ENCODE measurements around the gene PABPC1L. TPM values are rescaled to one million over a fixed set of nuclear protein-coding genes. Genes with fewer than 3 reads are reported as not detected.

The PABPC1L gene
- polyA plus RNA-seq, 1 donor (not counting 4 experiments of a cell fraction or from before 2014, with no cell fraction given): 31.4 TPM

GRCh38 chr20:44961870-44962267, 52.0 kb downstream of the PABPC1L start:
- Histone ChIP-seq H3K9ac (ENCODE audit: control insufficient read depth, extremely low read depth, insufficient read depth, low read length) (no peak overlapping the region), H3K9me3 (ENCODE audit: control insufficient read depth, low read depth, low read length) (no peaks in the 10 kb centered on the region), H3K9me1 (ENCODE audit: control insufficient read depth, extremely low read depth, insufficient read depth, low read length) (peaks cover 5% of the 10 kb centered on the region), H3K4me1 (ENCODE audit: control insufficient read depth, extremely low read depth, insufficient read depth, low read length) (peaks cover 30% of the 10 kb centered on the region), H3K79me2 (ENCODE audit: control insufficient read depth, insufficient read depth, low read length) (peaks cover 39% of the 10 kb centered on the region), H2AFZ (ENCODE audit: control insufficient read depth, low read length) (peak overlapping the region; percentile 71), H3K27me3 (ENCODE audit: control insufficient read depth, extremely low read depth, insufficient read depth, low read length) (no peaks in the 10 kb centered on the region), H4K20me1 (ENCODE audit: control insufficient read depth, extremely low read depth, insufficient read depth, low read length) (peaks cover 4% of the 10 kb centered on the region), H3K27ac (ENCODE audit: control insufficient read depth, insufficient read depth, low read length) (peak overlapping the region; percentile 24), H3K4me3 (ENCODE audit: control insufficient read depth in 2 of 3, extremely low read depth in 1 of 3, insufficient read depth in 2 of 3, low read depth in 1 of 3, low read length in 3 of 3) (no peak overlapping the region), H3K4me2 (ENCODE audit: control insufficient read depth, extremely low read depth, insufficient read depth, low read depth, low read length) (no peak overlapping the region), H3K36me3 (ENCODE audit: control insufficient read depth in 2 of 2, extremely low read depth in 1 of 2, insufficient read depth in 2 of 2, low read length in 2 of 2) (peaks cover 1 to 7% of the 10 kb centered on the region in 2 experiments)
- no peak for DNase-seq (ENCODE audit: low read depth, low spot score)
- TF ChIP-seq, protein P1, sequence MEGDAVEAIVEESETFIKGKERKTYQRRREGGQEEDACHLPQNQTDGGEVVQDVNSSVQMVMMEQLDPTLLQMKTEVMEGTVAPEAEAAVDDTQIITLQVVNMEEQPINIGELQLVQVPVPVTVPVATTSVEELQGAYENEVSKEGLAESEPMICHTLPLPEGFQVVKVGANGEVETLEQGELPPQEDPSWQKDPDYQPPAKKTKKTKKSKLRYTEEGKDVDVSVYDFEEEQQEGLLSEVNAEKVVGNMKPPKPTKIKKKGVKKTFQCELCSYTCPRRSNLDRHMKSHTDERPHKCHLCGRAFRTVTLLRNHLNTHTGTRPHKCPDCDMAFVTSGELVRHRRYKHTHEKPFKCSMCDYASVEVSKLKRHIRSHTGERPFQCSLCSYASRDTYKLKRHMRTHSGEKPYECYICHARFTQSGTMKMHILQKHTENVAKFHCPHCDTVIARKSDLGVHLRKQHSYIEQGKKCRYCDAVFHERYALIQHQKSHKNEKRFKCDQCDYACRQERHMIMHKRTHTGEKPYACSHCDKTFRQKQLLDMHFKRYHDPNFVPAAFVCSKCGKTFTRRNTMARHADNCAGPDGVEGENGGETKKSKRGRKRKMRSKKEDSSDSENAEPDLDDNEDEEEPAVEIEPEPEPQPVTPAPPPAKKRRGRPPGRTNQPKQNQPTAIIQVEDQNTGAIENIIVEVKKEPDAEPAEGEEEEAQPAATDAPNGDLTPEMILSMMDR (optimal IDR thresholded peaks at IDR 0.05 in 1 of 3, IDR thresholded peaks at IDR 0.05 in 1 of 3, conservative IDR thresholded peaks at IDR 0.05 in 1 of 3; ENCODE audit: extremely low read depth in 1 of 3, insufficient read depth in 2 of 3, low read length in 3 of 3): no peak
- TF ChIP-seq EZH2 (IDR thresholded peaks at IDR 0.05; ENCODE audit: low read length): no peak
- dilution Hi-C loops (cut with MboI; ENCODE audit: extremely low pct_ligation_motif_present, low sequenced_read_pairs): no loop called here
- FAIRE-seq: no peak

GRCh38 chr20:44962483-44962882, 52.6 kb downstream of the PABPC1L start:
- Histone ChIP-seq H3K27ac (ENCODE audit: control insufficient read depth, insufficient read depth, low read length) (no peak overlapping the region), H3K4me3 (ENCODE audit: control insufficient read depth in 2 of 3, extremely low read depth in 1 of 3, insufficient read depth in 2 of 3, low read depth in 1 of 3, low read length in 3 of 3) (no peak overlapping the region), H4K20me1 (ENCODE audit: control insufficient read depth, extremely low read depth, insufficient read depth, low read length) (peaks cover 4% of the 10 kb centered on the region), H3K9ac (ENCODE audit: control insufficient read depth, extremely low read depth, insufficient read depth, low read length) (no peak overlapping the region), H3K4me2 (ENCODE audit: control insufficient read depth, extremely low read depth, insufficient read depth, low read depth, low read length) (no peak overlapping the region), H3K4me1 (ENCODE audit: control insufficient read depth, extremely low read depth, insufficient read depth, low read length) (peaks cover 34% of the 10 kb centered on the region), H3K36me3 (ENCODE audit: control insufficient read depth in 2 of 2, extremely low read depth in 1 of 2, insufficient read depth in 2 of 2, low read length in 2 of 2) (peaks cover 1 to 6% of the 10 kb centered on the region in 2 experiments), H3K9me3 (ENCODE audit: control insufficient read depth, low read depth, low read length) (no peaks in the 10 kb centered on the region), H3K27me3 (ENCODE audit: control insufficient read depth, extremely low read depth, insufficient read depth, low read length) (no peaks in the 10 kb centered on the region), H3K79me2 (ENCODE audit: control insufficient read depth, insufficient read depth, low read length) (peaks cover 39% of the 10 kb centered on the region), H3K9me1 (ENCODE audit: control insufficient read depth, extremely low read depth, insufficient read depth, low read length) (peaks cover 5% of the 10 kb centered on the region), H2AFZ (ENCODE audit: control insufficient read depth, low read length) (no peak overlapping the region)
- DNase-seq (ENCODE audit: low read depth, low spot score) (no peak), FAIRE-seq (no peak)
- no peak for TF ChIP-seq EZH2 (IDR thresholded peaks at IDR 0.05; ENCODE audit: low read length)
- TF ChIP-seq, protein P1 (optimal IDR thresholded peaks at IDR 0.05 in 1 of 3, IDR thresholded peaks at IDR 0.05 in 1 of 3, conservative IDR thresholded peaks at IDR 0.05 in 1 of 3; ENCODE audit: extremely low read depth in 1 of 3, insufficient read depth in 2 of 3, low read length in 3 of 3): no peak
- dilution Hi-C loops (cut with MboI; ENCODE audit: extremely low pct_ligation_motif_present, low sequenced_read_pairs): no loop called here

All from keratinocyte (primary cell).